Bronchial epithelial cell (primary cell): ENCODE data around the gene CDK11B. TPM values are rescaled to one million over a fixed set of nuclear protein-coding genes. Genes with fewer than 3 reads are reported as not detected.

Experiments
- DNase-seq: peaks from one replicate; pipeline ENCODE4 v3.0.0-alpha.2; 2010; ENCODE audit warnings: low read depth
- FAIRE-seq: peaks from 2 replicates; lab custom pipeline; 2011; peaks lifted over from hg19 to GRCh38; lab: Jason Lieb, UNC
- H3K27me3 ChIP-seq: 2 replicates; pipeline ENCODE4 v1.5.1; 2011; ENCODE audit warnings: low read length; ENCODE audit not compliant: control insufficient read depth, insufficient read depth
- H3K36me3 ChIP-seq: 2 replicates; pipeline ENCODE4 v1.5.1; 2011; ENCODE audit warnings: low read length; ENCODE audit not compliant: control insufficient read depth, insufficient read depth
- H3K4me3 ChIP-seq: 2 replicates; pipeline ENCODE4 v1.5.1; 2011; ENCODE audit warnings: mild to moderate bottlenecking, low read depth, low read length, control low read depth
- CTCF ChIP-seq: IDR thresholded peaks from 2 replicates; pipeline ENCODE4 v1.5.1; 2011; ENCODE audit warnings: mild to moderate bottlenecking, moderate library complexity, low read length, control low read depth, inconsistent platforms; ENCODE audit not compliant: insufficient read depth, severe bottlenecking
- total RNA-seq: library from RNA; depleted of rRNA; stranded (reverse); fragments of >200 nt; gene quantifications from 2 replicates; pipeline ENCODE4 v1.2.1, GENCODE V29; 2014

Gene CDK11B
- total RNA-seq, 1 donor from 2014 or later: 5.0 TPM

DNA sequence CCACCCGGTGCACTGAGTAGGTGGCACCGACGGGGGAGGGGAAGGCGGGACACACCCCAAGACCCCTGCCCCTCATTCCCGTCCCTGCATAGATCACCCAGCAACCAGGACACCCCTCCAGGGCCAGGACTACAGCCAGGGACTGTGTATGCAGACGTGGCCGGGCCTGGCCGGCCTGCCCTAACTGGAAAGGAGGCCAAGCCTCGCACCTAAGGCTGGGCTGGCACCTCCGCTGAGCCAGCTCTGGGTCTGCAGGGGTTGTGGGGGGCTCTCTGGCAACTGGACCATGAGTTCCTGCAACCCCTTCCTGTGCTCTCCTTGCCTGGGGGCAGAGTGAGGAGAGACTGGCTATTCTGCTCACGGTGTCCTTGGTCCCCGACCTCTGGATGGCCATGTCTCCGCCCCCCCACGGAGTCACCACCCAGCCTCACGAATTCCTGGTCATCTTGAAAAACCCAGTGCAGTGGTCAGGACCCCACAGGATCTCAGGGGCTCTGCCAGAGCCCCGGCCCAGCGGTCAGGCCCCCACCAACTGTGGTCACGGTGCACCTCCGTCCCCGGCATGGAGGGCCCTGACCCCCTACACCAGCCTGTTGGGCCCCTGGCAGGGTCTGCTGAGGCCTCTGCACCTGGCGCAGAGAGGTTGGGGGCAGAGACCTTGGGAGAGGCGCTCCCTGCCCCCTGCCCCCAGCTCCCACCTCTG lies 57.8 kb downstream of the CDK11B start:
- TF ChIP-seq CTCF: no peak
- Histone ChIP-seq H3K36me3 (no peaks in the 10 kb centered on the region), H3K27me3 (peaks cover 8% of the 10 kb centered on the region), H3K4me3 (no peak overlapping the region)
- DNase-seq (no peak), FAIRE-seq (no peak)

GRCh38 chr1:1599935-1600860 lies 58.6 kb downstream of the CDK11B start, which contains the start of gene FNDC10:
FNDC10 (minus strand) TSS chr1:1600135; CDS start chr1:1600015, 120 bp downstream.
- no peak for TF ChIP-seq CTCF
- DNase-seq (no peak), FAIRE-seq (no peak)
- peak within 1 kb of the TSS; percentile 35 for H3K4me3 ChIP-seq
- peaks cover 8% of the 10 kb centered on the region for H3K27me3 ChIP-seq
- H3K36me3 ChIP-seq: no peaks in the 10 kb centered on the region

DNA sequence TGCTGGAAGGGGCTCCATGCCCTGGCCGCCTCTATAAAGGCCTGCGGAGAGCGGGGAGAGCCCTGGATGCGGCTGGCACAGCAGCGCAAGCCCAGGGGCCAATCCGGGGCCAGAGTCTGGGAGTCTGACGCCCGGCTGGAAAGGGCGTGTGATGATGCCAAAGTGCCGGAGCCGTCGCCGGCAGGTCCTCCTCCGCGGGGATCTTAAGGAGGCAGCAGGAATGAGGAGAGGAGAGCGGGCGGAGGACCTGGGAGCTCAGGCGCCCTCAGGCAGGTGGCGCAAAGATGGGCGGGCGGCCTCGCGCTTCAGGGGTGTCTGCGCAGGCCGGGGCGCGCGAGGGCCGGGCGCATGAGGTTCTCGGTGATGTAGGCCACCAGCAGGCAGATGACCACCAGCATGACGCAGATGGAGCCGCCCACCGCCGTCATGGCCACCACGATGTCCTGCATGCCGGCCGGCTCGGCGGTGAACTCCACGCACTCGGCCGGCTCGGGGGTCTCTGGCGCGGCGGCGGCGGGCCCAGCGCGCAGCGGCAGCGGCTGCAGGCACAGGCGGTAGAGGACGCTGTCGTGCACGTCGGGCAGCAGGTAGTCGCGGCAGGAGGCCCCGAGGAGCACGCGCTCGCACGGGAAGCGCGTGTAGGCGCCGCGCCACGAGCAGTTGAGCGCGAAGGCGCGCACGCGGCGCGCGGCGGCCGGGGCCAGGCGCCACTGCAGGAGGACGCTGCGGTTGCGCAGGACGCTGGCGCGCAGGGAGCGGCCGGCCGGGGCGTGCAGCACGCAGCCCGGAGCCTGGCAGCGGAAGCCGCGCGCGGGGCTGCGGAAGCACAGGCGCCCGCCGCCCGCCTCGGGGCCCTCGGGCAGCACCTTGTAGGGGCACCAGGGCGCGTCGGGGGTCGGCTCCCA lies 59.5 kb downstream of the CDK11B start:
- TF ChIP-seq CTCF: no peak
- Histone ChIP-seq H3K27me3 (peaks cover 8% of the 10 kb centered on the region), H3K4me3 (peak overlapping the region; percentile 18), H3K36me3 (no peaks in the 10 kb centered on the region)
- no peak for FAIRE-seq
- no peak for DNase-seq

DNA sequence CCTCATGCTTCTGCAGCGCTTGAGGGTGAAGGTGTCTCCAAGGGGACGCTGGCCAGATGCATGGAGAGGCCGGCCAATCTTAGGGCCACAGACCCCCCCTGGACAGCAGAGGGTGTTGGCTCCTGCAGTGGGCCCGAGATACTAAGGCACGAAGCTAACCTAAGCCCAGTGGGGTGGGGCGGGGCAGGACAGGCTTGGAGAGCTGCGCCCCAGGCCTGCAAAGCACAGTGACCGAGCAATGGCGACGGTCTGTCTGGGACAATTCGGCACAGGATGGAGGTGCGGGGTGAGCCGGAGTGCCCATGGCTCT lies 60.1 kb downstream of the CDK11B start:
- no peak for TF ChIP-seq CTCF
- DNase-seq: no peak
- Histone ChIP-seq H3K27me3 (peaks cover 8% of the 10 kb centered on the region), H3K36me3 (no peaks in the 10 kb centered on the region), H3K4me3 (no peak overlapping the region)
- no peak for FAIRE-seq

DNA sequence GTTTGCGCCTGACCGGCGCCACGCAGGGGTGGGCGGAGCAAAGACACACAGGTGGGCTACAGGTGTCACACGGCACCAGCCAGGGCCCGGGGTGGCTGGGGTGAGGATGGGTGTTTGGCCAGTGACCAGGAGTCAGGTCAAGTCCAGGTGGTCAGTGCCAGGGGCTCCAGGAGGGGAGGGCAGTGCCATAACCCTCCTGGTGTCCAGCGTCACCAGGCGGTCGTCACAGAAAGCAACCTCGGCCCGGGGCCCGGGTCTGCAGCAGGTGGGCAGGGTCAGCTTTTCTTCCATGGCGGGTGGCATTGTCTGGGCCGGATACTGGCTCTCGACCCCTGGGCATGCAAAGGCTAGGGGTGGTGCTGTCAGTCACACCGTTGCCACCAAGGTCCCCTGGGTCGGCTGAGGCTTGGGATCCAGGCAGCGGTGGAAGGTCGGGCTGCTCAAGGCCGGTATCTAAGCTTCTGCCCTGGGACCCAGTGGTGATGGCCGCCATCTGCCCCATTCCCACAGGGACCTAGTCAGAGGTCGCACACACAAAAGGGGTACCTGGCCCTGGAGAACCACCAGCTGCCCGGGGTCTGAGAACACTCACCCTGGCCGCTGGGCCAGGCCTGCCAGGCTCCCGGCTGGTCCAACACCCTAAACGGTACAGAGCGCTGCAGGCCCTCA lies 60.6 kb downstream of the CDK11B start:
- H3K36me3 ChIP-seq: no peaks in the 10 kb centered on the region
- peaks cover 8% of the 10 kb centered on the region for H3K27me3 ChIP-seq
- DNase-seq: no peak
- H3K4me3 ChIP-seq: no peak overlapping the region
- no peak for TF ChIP-seq CTCF
- no peak for FAIRE-seq
